ENCODE measurements around the gene FRMD4A.

Gene FRMD4A

GRCh38 chr10:13911821-13912520, 418.8 kb downstream of the FRMD4A start:
- Histone ChIP-seq H3K27ac (no peak overlapping the region), H3K4me3 (ENCODE audit: low read depth in 1 of 2, low read length in 1 of 2) (no peak overlapping the region), H3K9me3 (no peaks in the 10 kb centered on the region), H3K27me3 (no peaks in the 10 kb centered on the region), H3K4me1 (ENCODE audit: control insufficient read depth in 1 of 2, insufficient read depth in 1 of 2, low read depth in 1 of 2, low read length in 1 of 2) (peaks cover 0 to 18% of the 10 kb centered on the region in 2 experiments), H3K36me3 (no peaks in the 10 kb centered on the region)
- TF ChIP-seq, protein P1, sequence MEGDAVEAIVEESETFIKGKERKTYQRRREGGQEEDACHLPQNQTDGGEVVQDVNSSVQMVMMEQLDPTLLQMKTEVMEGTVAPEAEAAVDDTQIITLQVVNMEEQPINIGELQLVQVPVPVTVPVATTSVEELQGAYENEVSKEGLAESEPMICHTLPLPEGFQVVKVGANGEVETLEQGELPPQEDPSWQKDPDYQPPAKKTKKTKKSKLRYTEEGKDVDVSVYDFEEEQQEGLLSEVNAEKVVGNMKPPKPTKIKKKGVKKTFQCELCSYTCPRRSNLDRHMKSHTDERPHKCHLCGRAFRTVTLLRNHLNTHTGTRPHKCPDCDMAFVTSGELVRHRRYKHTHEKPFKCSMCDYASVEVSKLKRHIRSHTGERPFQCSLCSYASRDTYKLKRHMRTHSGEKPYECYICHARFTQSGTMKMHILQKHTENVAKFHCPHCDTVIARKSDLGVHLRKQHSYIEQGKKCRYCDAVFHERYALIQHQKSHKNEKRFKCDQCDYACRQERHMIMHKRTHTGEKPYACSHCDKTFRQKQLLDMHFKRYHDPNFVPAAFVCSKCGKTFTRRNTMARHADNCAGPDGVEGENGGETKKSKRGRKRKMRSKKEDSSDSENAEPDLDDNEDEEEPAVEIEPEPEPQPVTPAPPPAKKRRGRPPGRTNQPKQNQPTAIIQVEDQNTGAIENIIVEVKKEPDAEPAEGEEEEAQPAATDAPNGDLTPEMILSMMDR (IDR thresholded peaks at IDR 0.05) = no peak

GRCh38 chr10:13909516-13910258, 421.0 kb downstream of the FRMD4A start:
- Histone ChIP-seq H3K9me3 (no peaks in the 10 kb centered on the region), H3K27me3 (peaks cover 5% of the 10 kb centered on the region), H3K27ac (no peak overlapping the region), H3K4me3 (ENCODE audit: low read depth in 1 of 2, low read length in 1 of 2) (no peak overlapping the region), H3K4me1 (ENCODE audit: control insufficient read depth in 1 of 2, insufficient read depth in 1 of 2, low read depth in 1 of 2, low read length in 1 of 2) (peaks cover 0 to 18% of the 10 kb centered on the region in 2 experiments), H3K36me3 (no peaks in the 10 kb centered on the region)
- TF ChIP-seq, protein P1 (IDR thresholded peaks at IDR 0.05) = no peak

DNA sequence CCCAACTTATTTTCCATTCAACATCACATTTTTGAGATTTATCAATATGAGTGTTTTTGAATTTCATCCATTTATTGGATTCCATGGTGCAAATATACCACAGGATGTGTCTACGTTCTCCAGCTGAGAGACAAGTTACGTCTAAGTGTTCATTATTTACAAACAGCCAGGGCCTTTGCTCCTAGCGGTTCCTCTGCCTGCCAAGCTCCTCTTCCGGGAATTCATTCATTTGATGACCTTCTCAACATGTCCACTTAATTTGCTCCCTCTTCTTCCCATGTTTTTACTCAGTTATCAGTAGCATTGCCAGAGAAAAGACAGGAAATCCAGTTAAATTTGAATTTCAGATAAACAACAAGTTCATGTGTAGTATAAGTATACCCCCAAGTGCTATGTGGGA, 422.2 kb downstream of the FRMD4A start:
- H3K4me1 ChIP-seq (ENCODE audit: control insufficient read depth in 1 of 2, insufficient read depth in 1 of 2, low read depth in 1 of 2, low read length in 1 of 2) = peaks cover 0 to 18% of the 10 kb centered on the region in 2 experiments
- H3K9me3 ChIP-seq = no peaks in the 10 kb centered on the region
- peaks cover 11% of the 10 kb centered on the region for H3K27me3 ChIP-seq
- H3K27ac ChIP-seq = no peak overlapping the region
- TF ChIP-seq, protein P1 (IDR thresholded peaks at IDR 0.05) = no peak
- H3K36me3 ChIP-seq = no peaks in the 10 kb centered on the region
- H3K4me3 ChIP-seq (ENCODE audit: low read depth in 1 of 2, low read length in 1 of 2) = no peak overlapping the region

- Histone ChIP-seq H3K4me3 (ENCODE audit: low read depth in 1 of 2, low read length in 1 of 2) (no peak overlapping the region), H3K27me3 (peaks cover 11% of the 10 kb centered on the region), H3K9me3 (no peaks in the 10 kb centered on the region), H3K36me3 (no peaks in the 10 kb centered on the region), H3K4me1 (ENCODE audit: control insufficient read depth in 1 of 2, insufficient read depth in 1 of 2, low read depth in 1 of 2, low read length in 1 of 2) (peaks cover 0 to 18% of the 10 kb centered on the region in 2 experiments), H3K27ac (no peak overlapping the region)
- TF ChIP-seq, protein P1 (IDR thresholded peaks at IDR 0.05) = no peak
Measured at GRCh38 chr10:13907570-13907969, 423.2 kb downstream of the FRMD4A start.

GRCh38 chr10:13905281-13905680, 425.4 kb downstream of the FRMD4A start:
- H3K9me3 ChIP-seq = no peaks in the 10 kb centered on the region
- H3K27me3 ChIP-seq = peaks cover 12% of the 10 kb centered on the region
- no peak overlapping the region for H3K27ac ChIP-seq
- H3K4me1 ChIP-seq (ENCODE audit: control insufficient read depth in 1 of 2, insufficient read depth in 1 of 2, low read depth in 1 of 2, low read length in 1 of 2) = peaks cover 0 to 17% of the 10 kb centered on the region in 2 experiments
- no peak overlapping the region for H3K4me3 ChIP-seq (ENCODE audit: low read depth in 1 of 2, low read length in 1 of 2)
- TF ChIP-seq, protein P1 (IDR thresholded peaks at IDR 0.05) = no peak
- H3K36me3 ChIP-seq = no peaks in the 10 kb centered on the region
